Measurements from ENCODE around the gene KHK. TPM values are rescaled to one million over a fixed set of nuclear protein-coding genes. Genes with fewer than 3 reads are reported as not detected.

KHK gene
- total and polyA plus RNA-seq, 2 of the 8 experiments (the other 6 are each of a cell fraction or from before 2014, with no cell fraction given) = 11.0 to 17.7 TPM

GRCh38 chr2:27093430-27094352, 7.1 kb downstream of the KHK start (continued):
- TF ChIP-seq ZNF274 (IDR thresholded peaks at IDR 0.05; ENCODE audit: borderline replicate concordance, extremely low read depth, low read length) = no peak
